GM19023 (cell line): Measurements from ENCODE around the gene EIF4G3.

Experiments
- ATAC-seq: cut with Tn5 transposase; IDR thresholded peaks from one replicate; pipeline ENCODE4 v1.9.1; 2021; ENCODE audit warnings: mild to moderate bottlenecking, moderate library complexity; ENCODE audit not compliant: unreplicated experiment

EIF4G3 gene

DNA sequence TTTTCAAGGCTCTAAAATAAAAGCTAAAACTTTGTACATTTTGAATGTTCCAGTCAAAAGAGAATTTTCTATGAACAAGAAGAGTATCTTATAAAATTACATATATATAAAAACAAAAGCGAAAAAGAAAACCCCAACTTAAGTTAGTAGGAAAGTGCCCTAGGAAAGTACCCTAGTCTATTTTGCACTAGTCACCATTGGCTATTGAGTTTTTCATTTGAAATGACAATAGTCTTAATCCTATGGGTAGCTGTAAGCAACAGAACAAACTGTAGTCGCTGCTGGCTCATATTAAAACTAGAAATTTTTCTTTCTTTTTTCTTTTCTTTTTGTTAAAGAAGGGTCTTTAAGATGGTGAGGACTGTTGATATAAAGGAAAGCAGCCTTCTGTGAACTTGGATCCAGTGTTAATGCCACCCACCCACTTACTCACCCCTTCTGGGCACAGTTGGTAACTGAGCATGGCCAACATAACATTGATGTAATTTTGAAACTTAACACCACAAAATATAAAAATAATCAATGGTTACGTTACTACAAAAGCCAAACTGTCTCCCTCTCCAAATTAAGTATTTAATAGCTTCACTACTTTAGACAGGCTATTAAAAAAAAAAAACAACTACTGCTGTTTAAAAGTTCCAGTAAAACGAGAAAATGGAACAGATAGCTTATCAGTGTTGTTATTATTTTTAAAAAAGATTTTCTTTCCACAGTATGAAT lies 177.0 kb downstream of the EIF4G3 start:
- ATAC-seq = no peak

DNA sequence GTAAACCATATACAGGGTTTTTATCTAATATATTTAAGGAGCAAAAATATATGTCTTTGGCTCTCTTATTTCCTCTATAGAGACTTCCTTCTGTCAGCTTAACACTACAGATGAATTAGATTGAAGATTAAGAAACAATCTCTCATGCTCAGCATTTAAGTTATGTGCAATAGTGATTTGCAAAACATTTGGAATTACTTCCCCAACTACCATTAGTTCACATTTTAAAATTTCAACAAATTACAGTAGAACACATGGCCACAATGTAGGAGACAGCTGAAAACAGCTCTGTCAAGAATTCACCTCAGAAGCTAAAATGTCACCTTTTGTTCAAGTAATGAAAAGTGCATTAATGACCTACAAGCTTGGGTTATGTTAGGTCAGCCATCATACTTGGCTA lies 177.9 kb downstream of the EIF4G3 start:
- ATAC-seq = no peak

DNA sequence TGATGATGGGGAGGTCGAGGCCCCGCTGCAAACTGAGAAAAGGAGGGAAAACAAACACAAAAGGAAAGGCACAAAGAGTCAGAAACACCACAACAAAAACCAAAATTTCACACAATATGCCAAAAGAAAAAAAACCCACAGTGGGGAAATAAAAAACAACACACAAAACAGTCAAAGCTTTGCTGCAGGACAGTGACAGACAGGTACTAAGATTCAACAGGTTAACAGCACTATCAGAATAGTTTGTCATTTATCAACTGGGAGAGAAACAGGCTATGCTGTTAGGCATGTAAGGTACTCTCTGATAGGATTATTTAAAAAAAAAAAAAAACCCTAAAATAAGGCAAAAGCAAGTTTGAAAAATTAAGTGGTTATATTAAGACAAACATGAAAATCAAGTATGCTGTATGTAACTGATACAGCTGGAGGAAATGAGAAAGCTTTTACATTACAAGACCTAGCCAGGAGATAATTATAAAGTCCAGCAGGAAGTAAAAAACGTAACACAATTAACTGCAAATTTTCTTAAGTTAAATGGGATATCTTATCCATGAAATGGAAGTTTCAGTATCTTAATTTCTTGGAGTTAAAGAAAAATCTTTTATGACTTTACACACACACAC lies 179.0 kb downstream of the EIF4G3 start:
- no peak for ATAC-seq

DNA sequence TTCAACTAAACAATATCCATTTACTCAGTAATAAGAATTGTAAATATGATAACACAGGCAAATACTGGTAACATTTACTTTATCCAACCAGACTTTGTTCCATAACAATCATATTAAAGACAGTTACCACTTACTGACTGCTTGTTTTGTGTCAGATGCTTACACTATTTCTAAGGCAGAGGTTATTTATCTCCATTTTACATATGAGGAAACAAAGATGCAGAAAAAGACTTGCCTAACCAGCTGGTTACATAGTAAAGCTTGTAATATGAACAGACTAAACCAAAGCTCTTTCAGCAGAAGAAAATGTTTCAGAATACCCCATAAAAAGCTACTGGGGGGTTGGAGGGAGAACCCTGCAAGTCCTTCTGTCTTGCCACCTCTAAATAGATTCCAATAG lies 180.1 kb downstream of the EIF4G3 start:
- ATAC-seq = no peak

DNA sequence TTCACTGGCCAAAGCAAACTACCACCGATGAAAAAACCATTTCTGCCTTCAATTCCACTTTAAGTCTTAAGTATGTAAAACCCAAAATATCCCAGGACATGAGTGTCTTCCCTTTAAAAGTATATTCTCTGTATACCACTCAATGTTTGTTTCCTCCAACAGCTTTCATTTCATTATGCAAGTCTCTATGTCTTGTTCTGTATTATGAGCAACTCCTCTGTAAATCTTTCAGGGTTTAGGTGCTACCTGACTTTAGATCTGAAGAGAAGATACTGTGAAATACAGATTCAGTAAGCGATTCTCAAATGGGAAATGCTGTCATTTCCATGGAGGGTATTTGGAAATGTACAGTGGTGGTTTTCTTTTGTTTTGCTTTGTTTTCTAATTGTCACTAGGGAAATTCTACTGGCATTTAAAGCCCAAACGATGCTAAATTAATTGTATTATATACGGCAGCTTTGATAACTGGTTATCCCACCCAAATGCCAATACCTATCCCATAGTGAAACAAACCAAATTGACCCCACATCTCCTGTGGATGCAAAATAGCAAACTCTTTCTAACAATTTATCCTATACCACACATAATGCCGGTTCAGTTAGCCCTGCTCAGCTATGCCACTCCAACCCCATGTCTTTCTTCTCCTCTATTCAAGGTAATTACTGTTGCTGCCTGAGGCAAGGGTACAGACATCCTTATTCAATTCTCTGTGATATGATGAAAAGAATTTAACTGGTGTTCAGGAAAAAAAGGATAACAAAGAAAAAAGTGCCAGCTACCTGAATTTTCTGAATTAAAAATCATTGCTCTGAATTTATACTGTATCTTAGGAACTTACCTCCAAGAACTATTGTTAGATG lies 182.8 kb downstream of the EIF4G3 start:
- no peak for ATAC-seq

DNA sequence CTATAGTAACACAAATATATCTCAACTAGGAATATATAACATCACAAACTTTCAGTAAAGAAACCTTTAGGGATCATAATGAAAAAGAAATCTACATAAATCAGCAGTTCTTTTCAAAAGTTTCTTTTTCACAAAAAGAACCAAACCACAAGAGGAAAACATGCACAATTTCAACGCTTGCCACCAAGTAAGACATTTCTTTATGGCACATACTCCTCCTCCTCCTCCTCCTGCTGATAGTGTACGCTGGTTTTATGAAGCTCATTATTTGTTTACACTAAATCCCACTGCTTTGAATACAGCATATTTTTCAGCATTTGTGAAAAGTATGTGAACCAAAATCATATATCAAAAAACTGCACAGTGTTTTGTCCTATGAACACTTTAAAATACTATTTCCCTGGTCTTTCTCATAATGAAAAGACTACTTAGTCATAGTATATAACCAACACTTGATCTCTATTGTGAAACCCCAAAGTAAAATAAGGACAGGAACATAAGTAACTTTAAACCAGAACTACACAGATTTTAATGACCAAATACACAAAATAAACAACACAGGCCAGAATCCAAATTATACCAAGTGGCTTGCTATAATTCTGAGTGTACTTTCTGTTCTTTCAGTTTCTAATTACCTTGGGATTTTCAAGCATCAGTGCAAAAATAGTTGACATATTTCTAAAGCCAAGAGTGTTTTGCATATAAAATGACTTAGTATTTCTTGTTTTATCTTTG lies 184.2 kb downstream of the EIF4G3 start:
- no peak for ATAC-seq

DNA sequence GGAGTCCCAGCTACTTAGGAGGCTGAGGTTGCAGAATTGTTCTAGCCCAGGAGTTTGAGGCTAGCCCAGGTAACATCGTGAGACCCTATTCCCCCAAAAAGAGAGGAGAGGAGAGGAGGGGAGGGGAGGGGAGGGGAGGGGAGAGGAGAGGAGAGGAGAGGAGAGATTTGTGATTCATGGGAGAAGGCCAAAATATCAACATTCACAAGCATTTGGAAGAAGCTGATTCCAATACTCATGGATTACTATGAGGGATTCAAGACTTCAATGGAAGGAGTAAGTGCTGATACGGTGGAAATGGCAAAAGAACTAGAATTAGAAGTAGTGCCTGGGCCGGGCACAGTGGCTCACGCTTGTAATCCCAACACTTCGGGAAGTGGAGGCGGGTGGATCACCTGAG lies 187.8 kb downstream of the EIF4G3 start:
- no peak for ATAC-seq

DNA sequence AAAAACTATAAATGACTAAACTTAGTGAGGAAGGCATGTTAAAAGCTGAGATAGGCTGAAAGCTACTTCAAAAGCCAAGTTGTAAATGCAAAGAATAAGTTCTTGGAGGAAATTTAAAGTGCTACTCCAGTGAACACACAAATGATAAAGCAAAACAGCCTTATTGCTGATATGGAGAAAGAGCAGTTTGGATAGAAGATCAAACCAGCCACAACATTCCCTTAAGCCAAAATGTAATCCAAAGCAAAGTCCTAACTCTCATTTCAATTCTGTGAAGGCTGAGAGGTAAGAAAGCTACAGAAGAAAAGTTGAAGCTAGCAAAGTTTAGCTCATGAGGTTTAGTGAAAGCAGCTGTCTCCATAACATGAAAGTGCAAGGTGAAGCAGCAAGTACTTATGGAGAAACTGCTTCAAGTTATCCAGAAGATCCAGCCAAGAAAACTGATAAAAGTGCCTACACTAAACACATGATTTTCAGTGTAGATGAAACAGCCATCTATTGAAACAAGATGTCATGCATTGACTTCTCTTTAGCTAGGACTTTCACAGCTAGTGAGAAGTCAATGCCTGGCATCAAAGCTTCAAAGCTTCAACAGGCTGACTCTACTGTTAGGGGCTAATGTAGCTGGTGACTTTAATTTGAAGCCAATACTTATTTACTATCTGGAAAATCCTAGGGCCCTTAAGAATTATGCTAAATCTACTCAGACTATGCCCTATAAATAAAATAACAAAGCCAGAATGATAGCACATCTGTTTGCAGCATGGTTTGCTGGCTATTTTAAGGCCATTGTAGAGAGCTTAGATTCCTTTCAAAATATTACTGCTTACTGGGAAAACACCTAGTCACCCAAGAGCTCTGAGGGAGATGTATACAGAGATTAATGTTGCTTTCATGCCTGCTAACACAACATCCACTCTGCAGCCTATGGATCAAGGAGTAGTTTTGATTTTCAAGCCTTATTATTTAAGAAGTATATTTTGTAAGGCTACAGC lies 188.6 kb downstream of the EIF4G3 start:
- no peak for ATAC-seq

DNA sequence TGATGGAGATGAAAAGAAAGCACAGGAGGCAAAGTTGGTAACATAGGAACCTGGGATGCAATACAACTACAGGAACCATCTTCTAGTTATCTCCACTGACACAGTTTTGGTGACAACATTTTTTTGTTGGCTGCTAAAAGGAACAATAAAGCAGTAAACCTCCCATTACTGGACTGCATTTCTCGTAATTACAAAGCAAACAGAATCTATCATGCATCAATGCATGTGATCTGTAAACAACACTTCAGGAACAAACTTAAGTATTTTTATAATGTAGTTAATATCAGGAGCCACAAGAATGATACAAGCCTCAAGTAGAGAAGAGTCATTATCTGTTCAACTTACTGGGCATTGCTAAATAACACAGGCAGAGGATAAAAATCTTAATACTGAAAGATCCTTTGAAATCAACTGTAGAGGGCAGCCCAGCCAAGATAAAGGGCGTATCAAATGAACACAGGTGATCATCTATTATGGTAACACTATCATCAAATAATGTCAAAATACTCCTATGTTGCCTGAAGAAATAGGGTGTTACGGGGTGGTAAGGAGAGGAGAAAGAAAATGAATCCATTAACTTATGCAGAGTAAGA lies 193.3 kb downstream of the EIF4G3 start:
- no peak for ATAC-seq

DNA sequence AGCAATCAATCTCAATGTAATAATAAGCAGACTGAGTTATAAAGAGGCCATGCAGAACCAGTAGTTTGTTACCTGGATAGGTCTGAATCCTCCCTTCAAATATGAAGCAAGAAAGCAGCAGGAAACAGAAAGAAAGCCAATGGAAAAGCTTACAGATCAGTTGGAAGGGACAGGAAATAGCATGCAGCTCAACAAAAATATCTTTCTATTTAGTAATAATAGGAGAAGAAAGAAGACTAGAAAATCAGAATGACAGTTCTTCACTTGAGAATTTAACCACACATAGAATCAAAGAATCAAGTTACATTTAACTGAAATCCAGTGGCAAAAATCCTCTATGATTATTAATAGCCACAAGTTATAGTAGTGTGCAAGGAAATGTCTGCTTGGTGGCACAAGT lies 194.4 kb downstream of the EIF4G3 start:
- ATAC-seq = no peak

DNA sequence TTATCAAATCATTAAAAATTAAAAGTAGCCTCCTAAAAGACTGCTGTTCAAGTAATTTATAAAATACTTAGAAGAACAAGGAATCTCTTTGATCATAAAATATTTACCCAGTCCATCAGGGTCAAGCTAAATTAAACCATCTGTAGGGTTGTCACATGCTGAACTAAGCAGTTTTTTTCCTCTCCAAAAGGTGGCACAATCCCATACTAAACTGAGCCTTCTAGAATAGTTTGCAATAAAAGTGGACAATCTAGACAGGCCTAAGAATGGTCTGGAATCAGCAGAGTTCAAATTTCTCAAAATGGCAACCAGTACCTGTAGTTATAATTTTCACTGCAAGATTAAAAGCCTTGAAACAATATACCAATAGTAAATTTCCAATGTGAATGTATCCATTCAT lies 194.8 kb downstream of the EIF4G3 start:
- no peak for ATAC-seq

DNA sequence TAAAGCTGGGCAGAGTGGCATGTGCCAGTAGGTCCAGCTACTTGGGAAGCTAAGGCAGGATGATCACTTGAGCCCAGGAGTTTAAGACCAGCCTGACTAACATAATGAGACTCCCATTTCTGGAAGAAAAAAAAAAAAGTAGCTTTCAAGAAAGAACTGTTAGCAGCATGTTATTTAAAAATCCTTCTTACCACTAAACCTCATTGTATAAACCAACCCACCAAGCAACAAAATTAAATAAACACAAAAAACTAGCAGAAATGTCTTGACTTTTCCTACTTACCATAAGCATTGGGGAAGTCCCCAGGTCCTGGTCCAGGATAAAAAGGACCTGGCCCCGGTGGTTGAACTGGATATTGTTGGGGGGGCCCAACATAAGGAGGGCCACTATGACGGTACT lies 196.6 kb downstream of the EIF4G3 start:
- ATAC-seq = no peak

DNA sequence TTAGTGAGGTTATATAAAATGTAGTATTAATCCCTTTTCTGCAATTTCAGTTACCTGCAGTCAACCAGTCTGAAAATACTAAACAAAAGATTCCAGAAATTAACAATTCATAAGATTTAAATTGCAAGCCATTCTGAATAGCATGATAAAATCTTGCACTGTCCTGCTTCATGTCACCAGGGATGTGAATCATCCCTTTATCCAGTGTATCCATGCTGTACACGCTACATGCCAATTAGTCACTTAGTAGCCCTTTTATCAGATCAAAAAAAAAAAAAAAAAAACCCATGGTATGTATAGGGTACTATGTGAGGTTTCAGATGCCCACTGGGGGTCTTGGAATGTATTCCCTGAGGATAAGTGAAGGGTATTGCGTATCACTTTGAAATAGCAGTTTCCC lies 198.3 kb downstream of the EIF4G3 start:
- ATAC-seq = no peak

DNA sequence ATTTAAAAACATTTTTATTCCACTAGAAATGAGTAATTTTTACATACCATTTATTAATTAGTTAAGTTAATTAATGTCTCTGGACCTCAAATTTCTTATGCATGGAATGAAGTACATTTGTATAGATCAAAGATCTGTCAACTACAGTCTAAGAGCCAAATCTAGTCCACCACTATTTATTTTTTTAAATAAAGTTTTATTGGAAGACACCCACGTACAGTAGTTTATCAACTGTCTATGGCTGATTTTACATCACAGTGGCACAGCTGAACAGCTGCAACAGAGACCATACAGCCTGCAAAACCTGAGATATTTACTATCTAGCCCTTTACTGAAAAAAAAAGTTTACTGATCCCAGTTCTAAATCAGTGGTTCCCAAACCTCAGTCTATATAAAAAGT lies 201.0 kb downstream of the EIF4G3 start:
- no peak for ATAC-seq

DNA sequence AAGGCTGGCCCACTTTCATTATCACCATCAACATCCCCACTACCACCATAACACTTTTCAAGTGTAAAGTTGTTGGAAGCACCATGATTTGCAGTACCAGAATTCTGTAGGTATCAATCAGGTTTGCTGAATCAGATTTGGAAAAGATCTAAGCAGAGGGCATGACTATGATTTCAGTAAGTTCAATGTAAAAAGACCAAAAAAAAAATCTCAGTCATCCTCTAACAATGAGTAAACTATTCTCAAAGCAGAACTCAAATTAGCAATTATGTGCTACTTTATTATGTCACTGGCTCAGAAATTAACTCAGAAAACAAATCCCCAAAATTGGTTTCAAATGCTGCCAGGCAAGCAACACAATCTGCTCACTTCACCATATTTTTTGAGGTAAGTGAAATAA lies 201.7 kb downstream of the EIF4G3 start:
- no peak for ATAC-seq

DNA sequence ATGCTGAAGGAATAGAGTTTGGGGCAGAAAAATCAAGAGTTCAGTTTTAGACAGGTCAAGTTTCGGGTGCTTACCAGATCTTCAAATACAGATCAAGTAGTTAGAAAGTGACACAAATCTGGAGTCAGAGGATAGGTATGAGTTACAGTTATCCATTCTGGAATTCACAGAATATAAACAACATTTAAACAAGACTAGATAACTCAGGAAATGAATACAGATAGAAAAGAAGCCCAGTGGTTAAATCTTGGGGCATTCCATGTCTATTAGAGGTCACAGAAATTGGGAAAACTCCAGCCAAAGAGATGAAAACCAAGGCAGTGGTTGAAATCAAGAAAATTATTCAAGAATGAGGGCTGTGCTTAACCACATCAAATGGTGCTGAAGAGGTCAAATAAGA lies 202.6 kb downstream of the EIF4G3 start:
- ATAC-seq = no peak

DNA sequence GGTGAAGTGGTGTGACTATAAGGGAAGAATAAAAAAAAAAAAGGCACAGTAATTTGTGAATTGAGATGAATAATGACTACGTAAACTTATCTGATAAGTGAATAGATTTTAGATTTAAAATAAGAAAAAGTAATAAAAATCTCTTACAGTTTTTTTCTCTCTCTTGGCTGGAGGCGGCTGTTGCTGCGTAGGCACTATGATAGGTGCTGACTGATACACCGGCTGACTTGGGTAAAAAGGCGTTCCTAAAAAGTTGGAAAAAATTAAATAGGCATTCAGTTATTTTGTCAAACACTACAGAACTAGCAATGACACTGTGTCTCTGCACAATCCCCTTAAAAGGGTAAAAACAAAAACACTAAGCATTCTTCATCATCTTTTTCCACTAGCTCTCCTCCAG lies 203.8 kb downstream of the EIF4G3 start:
- no peak for ATAC-seq

DNA sequence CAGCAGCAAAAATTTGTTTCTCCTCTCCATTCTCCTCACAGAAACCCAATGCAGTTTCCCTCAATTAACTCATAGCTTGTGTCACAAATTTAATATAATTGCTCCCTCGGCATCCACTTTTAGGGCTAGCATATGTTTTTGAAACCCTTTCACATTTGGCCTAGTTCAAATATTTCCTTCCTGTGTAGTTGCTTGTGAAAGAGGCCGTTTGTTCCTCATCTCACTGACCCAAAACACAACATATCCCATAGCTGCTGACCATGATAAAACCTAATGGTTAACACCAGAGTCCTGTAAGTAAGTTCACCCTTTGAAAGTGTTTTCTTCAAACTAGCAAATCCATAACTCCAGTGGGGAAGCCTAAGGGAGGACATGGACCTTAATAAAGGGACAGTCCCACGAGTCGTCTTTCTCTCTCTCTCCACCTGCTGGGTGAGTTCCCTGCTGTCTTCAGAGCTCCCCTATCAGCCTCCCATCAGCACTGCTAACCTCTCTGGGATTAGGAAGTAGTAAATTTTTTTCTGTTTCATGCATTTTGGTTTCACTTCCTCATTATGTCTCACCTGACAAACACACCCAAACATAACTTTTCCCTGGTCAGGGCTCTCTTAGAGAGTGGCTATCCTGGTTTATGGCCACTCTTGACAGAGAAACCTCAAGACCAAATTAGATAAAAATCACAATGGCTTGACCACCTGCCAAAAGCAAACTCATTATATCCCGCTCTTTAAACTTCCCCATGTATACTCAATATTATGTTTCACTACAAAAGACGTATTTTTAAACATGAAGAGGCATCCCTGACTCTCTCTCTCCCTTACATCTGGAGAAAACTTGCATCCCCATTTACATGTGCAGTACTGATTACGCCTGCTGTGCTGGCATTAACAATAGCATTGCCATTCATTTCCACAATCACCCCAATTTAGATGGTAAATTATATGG lies 211.9 kb downstream of the EIF4G3 start:
- peak; percentile 67 for ATAC-seq
